Hematopoietic multipotent progenitor cell treated with erythropoietin and hydrocortisone succinate and interleukin-3 and kit ligand, for 17 days (in vitro differentiated cells): ENCODE measurements around the gene KIF21A.

Source experiments
- DNase-seq: peaks from one replicate; pipeline ENCODE4 v3.0.0-alpha.2; 2015; ENCODE audit warnings: low spot score

KIF21A gene

GRCh38 chr12:39431002-39431796 lies 11.7 kb downstream of the KIF21A start:
- no peak for DNase-seq

- no peak for DNase-seq
Observed at GRCh38 chr12:39429809-39430208, 13.1 kb downstream of the KIF21A start.

GRCh38 chr12:39427360-39427808 lies 15.5 kb downstream of the KIF21A start:
- DNase-seq, result no peak

GRCh38 chr12:39426636-39427240 lies 16.2 kb downstream of the KIF21A start:
- no peak for DNase-seq

DNA sequence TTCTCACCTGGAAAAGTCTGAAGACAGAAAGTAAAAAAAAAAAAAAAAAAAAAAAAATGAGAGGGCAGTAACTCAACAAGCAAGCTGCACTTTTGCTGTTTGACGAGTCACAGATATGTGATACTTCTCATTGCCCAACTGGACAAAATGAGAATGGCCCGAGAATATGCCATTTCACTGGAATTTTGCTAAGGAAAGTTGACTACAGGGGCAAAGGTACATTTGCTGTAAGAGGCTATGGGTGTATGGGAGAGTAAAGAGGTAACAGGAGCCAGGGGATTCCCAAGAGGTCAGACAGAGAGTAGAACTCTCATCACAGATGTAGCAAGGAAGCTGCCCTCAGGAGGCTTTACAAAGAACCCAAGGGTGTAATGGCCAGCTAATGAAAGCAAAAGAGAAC lies 22.9 kb downstream of the KIF21A start:
- no peak for DNase-seq

- no peak for DNase-seq
Observed at GRCh38 chr12:39419471-39419870, 23.4 kb downstream of the KIF21A start.

DNA sequence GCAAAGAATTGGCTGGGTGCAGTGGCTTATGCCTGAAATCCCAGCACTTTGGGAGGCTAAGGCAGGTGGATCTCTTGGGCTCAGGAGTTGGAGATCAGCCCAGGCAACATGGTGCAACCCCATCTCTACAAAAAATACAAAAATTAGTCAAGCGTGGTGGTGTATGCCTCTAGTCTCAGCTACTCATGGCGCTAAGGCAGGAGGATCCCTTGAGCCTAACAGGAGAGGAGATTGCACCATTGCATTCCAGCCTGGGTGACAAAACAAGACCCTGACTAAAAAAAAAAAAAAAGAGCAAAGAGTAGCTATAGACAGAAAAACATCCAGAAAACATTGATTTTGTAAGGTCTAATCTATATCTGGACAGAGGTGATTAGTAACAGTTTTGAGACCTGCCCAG lies 25.0 kb downstream of the KIF21A start:
- no peak for DNase-seq

- no peak for DNase-seq
Observed at GRCh38 chr12:39413836-39414771, 28.8 kb downstream of the KIF21A start.

DNA sequence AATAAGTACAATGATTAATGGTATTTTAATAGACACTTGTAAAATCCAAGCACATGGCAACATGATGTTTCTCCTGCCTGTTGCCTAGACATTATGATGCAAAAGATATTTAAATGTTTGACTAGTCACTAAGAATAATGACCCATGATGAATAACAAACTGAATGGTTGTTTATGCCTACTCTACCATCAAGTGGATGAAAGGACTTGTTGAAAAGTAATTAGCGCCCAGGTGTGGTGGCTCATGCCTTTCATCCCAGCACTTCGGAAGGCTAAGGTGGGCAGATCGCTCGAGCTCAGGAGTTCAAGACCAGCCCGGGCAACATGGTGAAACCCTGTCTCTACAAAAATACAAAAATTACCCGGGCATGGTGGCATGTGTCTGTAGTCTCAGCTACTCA lies 30.7 kb downstream of the KIF21A start:
- no peak for DNase-seq

DNA sequence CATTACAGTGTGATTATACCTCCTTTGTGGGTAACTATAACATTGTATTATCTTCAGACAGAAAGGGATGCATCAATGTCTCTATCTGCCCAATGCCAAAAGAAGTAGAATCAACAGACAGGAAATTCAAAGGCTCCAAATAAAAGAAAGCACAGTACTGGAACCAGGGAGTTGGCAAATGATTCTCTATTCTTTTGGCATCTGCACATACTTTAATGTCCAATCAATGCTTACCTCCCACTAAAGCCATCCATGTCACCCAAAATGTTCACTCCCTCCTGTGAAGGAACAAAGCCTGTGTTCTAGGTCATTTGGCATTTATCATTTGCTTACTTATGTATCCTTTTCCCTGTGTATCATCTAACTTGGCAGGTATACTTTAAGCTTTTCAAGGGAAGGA lies 36.7 kb downstream of the KIF21A start:
- DNase-seq, result no peak

DNA sequence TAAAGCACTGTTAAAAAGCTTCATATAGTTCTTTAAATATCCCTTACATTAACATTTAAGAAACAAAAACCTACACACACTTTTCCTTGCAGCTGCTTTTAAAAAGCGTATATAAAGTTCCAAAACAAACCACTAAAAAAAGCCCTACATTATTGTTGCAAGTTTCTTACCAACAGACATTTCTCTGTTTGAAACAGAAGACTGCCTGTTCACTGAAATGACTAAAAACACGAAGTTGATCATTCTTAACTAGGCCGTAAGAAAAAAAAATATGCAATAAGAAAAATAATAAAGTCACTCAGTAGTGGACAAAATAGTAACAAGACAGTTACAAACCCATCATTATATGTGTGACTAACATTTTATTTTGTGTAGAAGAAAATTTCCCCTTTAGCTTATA lies 37.3 kb downstream of the KIF21A start:
- DNase-seq, result no peak

- DNase-seq, result no peak
Observed at GRCh38 chr12:39404000-39404399, 38.9 kb downstream of the KIF21A start.

DNA sequence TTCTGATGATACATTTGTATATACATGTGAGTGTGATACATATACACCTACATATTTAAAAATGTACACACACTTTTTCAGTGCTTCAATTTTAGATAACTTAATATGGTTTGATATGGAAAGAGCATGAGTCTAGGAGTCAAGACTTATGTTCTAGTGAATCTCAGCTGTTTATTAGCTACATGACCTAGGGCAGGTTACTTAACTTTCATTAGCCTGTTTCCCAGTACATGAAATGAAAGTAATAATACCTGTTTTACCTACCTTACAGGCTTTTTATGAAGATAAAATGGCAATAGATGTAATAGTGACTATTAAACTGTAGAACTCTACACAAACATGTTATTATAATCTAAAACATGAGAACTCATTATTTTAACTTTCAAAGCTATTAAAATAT lies 39.5 kb downstream of the KIF21A start:
- no peak for DNase-seq

GRCh38 chr12:39402922-39403321 lies 40.0 kb downstream of the KIF21A start:
- no peak for DNase-seq

GRCh38 chr12:39401459-39401858 lies 41.5 kb downstream of the KIF21A start:
- no peak for DNase-seq

- no peak for DNase-seq
Observed at GRCh38 chr12:39395866-39396265, 47.1 kb downstream of the KIF21A start.

GRCh38 chr12:39393890-39394289 lies 49.0 kb downstream of the KIF21A start:
- no peak for DNase-seq

DNA sequence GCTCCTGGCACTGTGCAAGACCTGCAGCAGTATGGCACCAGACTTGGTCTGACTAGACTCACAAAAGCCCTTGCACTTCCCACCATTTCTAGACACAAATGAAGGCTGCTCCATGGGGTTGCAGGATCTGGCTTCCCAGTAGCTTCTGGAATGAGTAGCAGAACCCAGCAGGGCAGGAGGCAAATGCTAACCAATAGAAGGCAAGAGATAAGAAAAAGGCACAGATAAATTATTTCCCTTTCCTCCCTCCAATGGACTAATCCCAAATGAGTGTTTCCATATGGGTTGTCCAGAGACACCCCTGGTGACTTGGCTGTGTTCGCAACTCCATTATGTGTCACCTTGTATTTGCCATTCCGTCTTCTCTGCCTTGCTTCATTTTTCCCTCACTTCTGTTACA lies 49.7 kb downstream of the KIF21A start:
- DNase-seq, result no peak

DNA sequence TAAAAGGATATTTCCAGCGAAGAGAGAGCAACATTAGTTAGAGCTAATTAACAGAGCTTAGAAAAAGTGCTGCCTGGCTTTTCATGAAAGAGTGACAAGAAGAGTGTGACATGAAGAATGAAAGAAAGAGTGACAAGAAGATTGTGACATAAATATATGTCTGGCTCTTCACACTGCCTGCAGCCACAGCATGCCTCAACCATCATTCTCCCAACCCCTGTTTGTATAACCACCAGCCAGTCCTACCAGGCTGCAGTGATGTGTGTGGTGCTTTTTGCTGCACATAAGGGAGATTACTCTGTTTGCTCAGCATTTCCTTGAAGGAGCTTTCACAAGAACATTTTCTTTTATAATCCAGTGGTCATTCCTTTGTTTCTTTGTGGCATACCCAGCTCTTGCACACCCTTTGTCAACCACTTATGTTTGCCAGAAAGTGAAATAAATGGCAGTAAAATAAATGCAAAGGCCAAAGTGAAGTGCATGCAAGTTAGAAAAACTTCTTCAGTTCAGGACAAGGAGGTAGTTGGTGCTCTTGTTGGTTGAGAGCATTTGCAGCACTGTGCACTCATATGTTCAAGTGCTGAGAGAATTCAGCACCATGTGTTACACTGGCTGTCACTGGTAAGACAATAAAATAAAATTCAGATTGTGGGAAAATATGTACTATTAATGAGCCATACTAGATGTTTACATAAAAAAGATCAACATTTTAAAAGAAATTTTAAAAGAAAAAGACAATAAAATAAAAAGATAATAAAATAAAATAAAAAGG lies 50.6 kb downstream of the KIF21A start:
- no peak for DNase-seq

DNA sequence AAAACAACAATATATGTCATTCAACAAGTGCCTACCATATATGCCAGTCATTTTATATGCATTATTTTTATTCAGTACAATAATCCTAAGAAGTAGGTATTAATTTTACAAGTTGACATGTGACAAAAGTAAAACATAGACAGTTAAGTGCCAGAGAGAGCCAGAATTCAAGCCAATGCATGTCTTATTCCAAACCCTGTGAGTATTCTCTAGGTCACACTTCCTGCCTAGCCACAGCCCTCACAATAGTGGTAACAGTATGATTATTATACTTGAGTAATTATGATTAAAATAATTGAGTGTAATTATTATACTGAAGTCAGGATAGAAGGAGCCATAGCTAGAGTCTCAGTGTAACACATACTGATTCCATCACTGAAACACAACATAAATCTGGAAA lies 52.2 kb downstream of the KIF21A start:
- no peak for DNase-seq

DNA sequence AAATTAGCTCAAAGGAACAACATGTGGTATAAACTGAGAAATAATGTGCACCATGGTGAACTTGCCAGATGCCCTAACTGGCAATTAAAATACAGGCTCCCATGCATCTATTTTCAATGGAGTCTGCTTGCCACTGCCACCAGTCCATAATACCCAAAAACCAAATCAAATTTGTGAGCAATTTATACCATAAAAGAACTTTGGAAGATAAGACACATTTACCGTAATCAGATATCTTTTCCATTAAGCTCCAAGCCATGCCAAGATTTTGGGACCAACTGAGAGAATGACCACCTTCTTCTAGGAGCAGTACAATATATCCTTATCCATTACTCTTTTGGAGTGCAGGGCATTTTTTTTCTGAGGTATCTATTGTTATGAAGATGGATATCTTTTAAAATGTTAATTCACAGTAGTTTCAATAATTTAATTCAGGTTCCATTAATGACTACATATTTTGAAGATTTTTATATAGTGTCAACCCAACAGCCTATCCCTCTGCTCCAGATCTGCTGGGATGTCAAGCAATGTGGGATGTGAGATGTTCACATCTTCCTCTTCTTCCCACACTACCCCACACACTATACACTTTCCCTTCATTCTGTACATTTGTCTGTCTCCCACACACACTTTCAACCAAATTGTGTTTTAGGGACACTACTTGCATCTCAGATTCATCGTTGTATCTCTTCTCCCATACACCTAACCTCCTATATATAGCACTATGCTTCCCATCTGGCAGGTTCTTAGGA lies 53.3 kb downstream of the KIF21A start:
- no peak for DNase-seq
